Erythroblast (primary cell): ENCODE measurements around the gene MKRN2.

ENCODE experiments used
- GATA1 ChIP-seq: IDR thresholded peaks from 2 replicates; pipeline ENCODE4 v1.6.1; 2011; ENCODE audit warnings: low read depth, mild to moderate bottlenecking, control low read depth, low read length, moderate library complexity
- POLR2A ChIP-seq: IDR thresholded peaks from 2 replicates; pipeline ENCODE4 v1.6.1; 2011; ENCODE audit warnings: mild to moderate bottlenecking, low read length

DNA sequence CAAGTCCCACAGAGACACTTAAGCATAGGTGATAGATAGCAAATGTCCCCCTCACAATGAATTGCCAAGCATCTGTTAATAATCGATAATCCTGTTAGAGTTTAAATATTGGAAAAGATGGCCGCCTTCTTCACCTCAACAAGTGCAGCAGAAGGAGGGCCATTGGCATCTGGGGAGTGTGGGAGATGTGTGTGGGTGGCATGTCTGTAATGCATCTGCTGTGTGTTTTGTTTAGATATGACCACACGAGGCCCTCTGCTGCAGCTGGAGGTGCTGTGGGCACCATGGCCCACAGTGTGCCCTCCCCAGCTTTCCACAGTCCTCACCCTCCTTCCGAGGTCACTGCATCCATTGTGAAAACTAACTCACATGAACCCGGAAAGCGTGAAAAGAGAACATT is 12.9 kb downstream of the MKRN2 start:
- TF ChIP-seq POLR2A: no peak
- TF ChIP-seq GATA1: no peak
